GM21447 (cell line): ENCODE results near the gene CCN5.

ENCODE experiments used
- ATAC-seq: cut with Tn5 transposase; IDR thresholded peaks from one replicate; pipeline ENCODE4 v1.9.1; 2021; ENCODE audit not compliant: unreplicated experiment

Gene CCN5

DNA sequence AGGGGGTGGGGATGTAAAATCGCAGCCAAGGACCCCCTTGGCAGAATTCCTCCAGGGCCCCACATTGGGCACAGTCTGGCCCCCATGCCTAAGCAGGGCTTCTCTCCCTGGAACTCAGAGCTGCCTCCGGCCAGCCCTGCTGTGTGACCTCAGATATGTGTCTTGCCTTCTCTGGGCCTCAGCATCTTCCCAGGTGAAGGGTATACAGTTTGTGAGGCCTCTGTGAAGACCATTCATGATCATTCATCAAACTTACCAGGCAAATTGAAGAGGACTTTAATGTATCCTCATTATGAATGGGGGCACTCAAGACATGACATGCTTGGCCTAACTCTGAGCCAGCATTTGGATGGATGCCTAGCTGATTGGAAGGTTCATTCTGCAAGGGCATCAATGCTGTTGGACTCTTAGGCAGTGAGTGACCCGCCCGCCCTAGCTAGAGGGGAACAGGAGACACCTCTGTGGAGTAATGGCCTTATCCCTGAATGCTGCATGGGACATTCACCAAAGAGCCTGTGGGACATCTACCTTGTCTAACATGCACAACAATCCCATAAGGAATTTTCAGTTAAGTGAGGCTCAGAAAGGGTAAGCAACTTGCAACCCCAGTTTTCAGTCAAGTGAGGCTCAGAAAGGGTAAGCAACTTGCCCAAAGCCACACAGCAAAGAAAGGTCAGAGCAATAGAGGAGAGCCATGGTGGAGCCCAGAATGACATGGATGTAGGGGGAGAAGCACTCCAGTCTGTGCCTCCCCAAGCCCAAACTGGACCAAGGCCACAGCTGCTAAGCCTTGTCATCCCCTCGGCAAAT, 535 bp downstream of the CCN5 start:
- no peak for ATAC-seq

DNA sequence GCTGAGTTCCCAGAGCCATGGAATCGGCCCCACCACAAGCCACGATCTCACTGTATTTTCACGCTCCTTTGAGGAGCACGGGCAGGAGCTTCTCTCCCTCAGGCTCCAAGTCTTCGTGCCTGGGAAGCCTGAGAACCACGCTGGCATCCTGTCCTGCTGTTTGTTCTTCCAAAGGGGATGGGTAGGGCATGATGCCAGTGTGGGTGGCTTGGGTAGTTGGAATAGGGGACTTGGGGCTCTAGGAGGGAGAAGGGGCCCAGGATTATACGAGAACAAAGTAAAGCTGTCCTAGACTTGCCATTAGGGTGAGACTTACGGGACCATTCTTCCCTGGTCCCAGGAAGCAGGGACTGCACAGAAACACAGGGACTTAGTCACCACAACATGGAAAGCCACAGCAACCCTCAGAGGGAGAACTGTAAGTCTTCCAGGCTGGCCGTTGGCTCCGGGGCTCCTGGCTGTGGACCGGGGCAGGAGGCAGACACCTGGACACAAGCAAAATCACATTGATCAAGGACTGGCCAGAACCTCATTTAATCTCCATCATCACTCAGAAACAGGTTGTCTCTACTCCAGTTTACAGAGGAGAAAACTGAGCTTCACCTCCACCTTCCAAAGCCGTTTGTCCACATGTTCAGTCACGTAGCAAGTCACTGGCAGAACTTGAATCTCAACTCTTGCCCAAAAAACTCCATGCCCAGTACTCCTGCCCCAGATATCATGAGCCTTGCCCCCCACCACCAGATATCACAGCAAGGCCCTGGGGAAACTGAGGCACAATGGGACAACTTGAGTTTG, 1.3 kb downstream of the CCN5 start:
- no peak for ATAC-seq

DNA sequence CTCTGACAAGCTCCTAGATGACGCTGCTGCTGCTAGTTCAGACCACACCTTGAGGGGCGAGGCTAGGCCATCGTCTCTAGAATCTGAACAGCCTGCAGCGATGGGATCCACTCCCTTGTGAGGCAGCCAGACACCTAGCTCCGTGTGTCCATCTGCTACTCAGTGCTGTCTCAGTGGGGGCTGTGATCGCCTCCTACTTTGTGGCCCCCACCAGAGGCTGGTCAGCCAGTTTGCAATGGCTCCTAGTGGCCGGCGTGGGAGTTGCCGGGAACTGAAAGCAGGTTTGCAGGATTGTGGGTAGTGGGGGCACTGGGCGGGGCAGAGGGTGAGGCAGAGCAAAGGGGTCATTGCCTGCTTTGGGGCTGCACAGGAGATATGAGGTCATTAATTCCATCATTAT, 2.8 kb downstream of the CCN5 start:
- no peak for ATAC-seq

DNA sequence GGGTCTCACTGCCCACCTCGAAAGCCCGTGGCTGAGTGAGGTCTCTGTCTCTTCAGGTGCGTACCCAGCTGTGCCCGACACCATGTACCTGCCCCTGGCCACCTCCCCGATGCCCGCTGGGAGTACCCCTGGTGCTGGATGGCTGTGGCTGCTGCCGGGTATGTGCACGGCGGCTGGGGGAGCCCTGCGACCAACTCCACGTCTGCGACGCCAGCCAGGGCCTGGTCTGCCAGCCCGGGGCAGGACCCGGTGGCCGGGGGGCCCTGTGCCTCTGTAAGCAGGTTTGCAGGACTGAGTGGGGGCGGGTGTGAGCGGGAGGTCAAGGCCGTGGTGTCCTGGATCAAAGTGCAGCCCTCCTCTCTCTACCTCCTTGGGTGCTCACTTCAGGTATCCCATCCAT, 4.7 kb downstream of the CCN5 start:
- no peak for ATAC-seq

DNA sequence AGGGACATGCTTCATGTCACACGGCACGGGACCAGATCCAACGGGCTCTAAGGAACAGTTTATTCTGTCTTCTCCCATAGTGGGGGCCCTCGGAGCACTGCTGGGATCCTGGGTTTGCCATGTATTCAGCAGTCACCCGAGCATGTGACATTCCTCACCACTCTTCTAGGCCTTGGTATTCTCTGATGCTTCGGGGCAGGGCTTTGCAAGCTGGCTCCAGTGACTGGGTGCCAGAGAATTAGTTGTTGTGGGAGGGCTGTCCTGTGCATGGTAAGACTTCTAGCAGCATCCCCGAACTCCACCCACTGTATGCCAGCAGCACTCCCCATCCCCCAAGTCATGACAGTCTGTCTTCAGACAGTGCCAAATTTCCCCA, 5.4 kb downstream of the CCN5 start:
- no peak for ATAC-seq

DNA sequence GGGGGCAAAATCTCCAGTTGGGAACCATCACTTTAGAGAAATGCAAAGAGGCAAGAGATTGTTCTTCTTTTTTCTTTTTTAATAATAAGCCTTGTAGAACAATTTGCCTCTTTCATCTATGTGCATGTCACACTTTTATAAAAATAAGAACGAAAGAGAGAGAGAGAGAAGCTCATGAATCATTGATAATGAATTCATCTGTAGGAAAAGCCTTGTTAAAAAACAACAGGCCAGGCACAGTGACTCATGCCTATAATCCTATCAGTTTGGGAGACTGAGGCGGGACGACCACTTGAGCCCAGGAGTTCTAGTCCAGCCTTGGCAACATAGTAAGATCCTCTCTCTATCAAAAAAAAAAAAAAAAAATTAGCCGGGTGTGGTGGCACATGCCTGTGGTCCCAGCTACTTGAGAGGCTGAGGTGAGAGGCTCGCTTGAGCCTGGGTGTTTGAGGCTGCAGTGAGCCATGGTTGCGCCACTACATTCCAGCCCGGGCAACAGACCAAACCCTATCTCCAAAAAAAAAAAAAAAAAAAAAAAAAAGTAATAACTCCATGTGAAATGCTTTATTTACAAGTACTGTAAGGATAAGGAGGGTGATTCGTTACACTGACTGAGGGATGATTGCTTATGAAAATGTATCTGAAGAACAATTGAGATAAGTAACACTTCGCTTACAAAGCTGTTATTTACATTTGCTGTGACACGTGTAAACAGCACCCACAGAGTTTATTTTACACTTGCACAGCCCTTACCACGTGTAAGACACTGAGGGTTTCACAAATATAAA, 6.0 kb downstream of the CCN5 start:
- no peak for ATAC-seq

DNA sequence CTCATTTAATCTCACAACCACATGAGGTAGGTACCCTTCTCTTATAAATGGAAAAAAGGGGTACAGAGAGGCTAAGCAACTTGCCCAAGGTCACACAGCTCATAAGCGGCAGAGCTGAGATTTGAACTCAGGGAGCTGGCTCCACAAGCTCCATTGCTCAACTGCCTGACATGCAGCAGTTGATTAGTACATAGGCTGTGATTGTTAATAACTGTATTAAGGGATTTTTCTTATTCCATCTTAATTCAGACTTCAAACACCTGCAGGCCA, 6.6 kb downstream of the CCN5 start:
- ATAC-seq = no peak

DNA sequence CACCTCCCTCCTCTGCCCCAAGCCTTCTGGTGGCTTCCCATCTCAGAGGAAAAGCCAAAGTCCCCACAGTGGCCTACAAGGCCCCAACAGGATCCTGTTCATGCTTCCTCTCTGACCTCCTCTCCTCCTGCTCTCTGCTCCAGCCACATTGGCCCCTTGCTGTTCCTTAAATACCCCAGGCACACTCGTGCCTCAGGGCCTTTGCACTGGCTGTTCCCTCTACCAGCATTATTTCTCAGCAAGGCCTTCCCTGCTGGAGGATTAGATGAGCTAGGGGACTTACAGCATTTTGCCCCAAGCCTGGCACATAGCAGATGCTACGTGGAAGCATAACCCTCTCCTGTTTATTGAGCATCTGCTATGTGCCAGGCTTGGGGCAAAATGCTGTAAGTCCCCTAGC, 7.8 kb downstream of the CCN5 start:
- ATAC-seq = no peak

DNA sequence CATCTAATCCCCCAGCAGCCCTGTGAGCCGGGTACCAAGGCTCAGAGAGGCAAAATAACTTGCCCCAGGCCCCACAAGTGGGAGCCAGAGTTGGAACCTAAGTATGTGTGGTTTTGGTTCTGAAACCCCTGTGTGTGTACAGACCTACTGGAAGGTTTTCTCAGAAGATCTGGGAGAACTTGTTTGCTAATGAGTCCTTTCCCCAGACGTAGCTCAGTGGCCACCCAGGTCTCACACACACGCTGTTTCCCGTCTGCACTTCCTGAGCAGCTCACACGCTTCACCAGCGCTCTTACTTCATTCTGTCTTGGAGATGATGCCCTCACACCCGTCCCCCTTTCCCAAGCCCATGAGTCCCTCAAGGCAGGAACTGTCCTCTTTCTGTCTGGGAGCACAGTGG, 8.2 kb downstream of the CCN5 start:
- no peak for ATAC-seq

DNA sequence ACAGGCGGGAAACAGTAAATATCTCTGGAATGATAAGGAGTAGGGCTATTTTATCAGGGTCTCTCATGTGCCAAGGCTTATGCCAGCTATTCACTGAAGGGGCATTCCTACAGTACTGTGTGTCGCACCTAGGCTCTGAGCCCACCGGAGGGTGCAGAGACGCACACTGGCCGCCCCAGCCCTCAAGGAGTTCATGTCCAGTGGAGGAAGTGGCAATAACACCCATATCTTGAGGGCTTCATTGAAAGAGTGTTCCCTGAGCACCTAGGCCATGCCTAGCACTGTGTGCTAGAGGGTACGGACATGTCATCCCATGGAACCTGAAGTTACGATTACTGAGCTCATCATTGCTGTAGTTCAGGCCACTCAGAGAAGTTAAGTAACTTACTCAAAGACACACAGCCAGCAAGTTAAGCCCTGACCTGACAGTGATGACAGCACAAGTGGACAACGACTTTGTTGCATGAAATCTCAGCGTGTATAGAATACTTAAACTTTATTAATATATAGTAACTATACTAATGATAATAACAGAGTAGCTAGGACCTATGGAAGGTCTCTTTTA, 8.7 kb downstream of the CCN5 start:
- no peak for ATAC-seq

DNA sequence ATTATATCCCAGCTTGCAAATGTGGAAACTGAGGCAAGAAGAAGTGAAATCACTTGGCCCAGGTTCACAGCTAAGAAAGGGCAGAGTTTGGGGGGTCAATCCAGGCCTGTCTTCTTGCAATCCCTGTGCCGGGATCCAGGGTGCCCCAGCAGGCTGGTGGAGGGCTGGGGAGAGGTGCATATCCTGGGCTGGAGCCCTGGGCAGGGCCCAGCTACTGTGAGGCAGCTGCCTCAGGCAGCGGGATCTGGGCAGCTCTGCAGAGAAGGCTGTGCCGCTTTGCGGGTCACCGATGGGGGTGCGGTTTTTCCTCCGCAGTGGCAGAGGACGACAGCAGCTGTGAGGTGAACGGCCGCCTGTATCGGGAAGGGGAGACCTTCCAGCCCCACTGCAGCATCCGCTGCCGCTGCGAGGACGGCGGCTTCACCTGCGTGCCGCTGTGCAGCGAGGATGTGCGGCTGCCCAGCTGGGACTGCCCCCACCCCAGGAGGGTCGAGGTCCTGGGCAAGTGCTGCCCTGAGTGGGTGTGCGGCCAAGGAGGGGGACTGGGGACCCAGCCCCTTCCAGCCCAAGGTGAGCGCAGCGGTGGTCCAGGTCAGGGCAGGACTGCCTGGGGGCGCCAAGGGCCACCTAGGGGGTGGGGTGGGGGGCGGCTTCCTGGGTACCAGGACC, 9.4 kb downstream of the CCN5 start:
- ATAC-seq = no peak

DNA sequence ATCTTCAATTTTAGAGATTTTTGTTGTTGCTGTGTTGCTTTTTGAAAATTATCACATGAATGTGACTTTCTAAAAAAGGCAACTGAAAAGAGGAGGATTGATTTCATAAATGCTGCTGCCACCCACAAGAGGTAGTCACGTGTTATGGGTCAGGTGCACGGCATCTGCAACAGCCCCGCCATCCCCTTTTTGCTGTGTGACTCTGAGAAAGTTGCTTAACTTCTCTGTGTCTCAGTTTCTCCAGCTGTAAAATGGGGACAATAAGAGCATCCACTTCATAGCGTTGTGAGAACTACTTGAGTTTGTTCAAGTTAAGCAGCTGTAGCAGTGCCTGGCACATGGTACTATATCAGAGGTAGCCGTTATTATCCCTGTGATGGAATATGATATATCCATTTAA, 10.7 kb downstream of the CCN5 start:
- no peak for ATAC-seq

DNA sequence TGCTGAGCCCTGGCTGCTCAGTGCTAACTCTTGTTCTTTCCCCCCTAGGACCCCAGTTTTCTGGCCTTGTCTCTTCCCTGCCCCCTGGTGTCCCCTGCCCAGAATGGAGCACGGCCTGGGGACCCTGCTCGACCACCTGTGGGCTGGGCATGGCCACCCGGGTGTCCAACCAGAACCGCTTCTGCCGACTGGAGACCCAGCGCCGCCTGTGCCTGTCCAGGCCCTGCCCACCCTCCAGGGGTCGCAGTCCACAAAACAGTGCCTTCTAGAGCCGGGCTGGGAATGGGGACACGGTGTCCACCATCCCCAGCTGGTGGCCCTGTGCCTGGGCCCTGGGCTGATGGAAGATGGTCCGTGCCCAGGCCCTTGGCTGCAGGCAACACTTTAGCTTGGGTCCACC, 11.9 kb downstream of the CCN5 start:
- no peak for ATAC-seq

DNA sequence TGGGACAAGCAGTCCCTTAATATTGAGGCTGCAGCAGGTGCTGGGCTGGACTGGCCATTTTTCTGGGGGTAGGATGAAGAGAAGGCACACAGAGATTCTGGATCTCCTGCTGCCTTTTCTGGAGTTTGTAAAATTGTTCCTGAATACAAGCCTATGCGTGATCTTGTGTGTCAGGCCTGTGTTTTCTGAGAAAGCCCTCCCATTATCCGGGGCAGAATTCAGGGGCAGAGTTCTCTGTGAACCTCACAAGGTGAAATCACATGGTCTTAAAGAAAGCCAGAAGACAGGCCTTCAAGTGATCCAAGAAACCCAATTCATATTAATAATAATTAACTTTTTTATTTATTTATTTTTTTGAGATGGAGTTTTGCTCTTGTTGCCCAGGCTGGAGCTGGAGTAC, 12.5 kb downstream of the CCN5 start:
- ATAC-seq = no peak

DNA sequence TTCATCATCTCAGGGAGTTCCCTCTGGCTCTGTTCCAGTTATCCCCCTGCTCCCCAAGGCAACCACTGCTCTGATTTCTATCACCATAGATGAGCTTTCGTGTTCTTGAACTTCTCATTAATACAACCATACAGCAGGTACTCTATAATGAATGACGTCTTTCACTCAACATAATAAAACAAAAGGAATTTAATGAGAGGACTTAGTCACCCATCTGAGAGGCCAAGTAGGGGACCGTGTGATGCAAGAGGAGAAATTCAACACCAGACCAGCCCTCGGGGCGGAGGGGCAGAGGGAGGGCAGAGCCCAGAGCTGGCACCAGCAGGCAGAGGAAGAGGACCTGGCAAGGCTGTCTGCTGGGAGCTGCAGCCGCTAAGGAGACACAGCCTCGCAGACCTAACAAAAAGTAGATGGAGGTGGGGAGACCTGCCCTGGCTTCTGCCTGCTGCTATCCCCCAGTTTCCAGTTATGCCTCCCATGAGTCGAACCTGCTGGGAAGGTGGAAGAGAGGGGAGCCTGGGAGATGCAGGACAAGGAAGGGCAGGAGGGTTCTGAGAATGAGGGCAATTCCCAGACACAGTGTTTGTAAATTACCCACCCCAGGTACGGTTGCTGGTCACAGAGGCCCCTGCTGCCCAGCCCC, 13.8 kb downstream of the CCN5 start:
- ATAC-seq = no peak

DNA sequence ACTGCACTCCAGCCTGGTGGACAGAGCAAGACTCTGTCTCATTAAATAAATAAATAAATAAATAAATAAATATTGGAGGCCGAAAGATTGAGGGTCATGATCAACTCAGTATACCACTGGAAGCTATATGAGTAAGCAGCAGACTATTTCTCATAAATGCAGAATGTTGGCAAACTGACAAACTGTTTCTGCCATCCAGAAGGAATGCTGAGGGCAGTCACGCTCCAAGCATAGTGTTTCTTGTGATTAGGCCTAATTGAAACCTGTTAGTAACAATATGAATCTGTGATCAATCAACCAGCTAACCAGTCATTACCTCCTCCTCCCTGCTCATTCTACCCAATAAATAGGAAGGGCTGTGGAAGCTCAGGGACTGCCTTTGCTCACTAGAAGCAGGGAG, 15.3 kb downstream of the CCN5 start:
- ATAC-seq = no peak

DNA sequence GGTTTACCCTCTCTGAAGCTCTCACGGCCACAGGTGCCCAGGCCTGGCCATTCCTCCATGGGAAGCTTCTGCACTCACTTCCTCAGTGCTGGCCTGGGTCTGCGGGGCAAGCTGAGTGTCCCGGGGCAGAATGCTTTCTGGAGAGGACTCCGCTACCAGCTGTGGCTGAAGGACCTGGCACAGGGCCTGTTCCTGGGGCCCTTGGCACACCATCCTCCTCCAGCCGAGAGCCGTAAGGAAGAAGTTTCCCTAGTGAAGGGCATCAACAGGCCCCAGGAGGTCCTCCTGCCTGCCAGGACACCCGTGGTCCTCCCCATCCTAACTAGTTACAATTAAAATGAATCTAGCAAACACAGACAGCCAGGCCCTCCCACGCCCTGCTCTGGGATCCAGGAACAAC, 16.5 kb downstream of the CCN5 start:
- ATAC-seq = no peak

DNA sequence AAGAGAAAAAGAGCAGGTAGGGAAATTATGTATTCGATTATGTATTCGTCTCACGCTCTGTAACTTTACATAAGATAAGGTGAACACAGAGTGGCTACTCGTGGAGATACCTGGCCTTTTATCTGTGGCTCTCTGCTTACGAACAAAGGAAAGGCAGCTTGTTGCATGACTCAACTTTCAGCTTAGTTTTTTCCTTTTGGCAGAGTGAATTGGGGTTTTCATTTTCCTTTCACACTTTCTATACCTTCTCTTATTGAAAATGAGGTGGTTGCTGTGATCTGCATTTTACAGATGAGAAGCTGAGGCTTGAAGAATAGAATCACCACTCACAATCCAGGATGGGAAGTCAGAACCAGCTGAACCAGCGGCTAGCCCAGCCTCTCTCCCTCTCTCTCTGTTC, 17.2 kb downstream of the CCN5 start:
- ATAC-seq = no peak

DNA sequence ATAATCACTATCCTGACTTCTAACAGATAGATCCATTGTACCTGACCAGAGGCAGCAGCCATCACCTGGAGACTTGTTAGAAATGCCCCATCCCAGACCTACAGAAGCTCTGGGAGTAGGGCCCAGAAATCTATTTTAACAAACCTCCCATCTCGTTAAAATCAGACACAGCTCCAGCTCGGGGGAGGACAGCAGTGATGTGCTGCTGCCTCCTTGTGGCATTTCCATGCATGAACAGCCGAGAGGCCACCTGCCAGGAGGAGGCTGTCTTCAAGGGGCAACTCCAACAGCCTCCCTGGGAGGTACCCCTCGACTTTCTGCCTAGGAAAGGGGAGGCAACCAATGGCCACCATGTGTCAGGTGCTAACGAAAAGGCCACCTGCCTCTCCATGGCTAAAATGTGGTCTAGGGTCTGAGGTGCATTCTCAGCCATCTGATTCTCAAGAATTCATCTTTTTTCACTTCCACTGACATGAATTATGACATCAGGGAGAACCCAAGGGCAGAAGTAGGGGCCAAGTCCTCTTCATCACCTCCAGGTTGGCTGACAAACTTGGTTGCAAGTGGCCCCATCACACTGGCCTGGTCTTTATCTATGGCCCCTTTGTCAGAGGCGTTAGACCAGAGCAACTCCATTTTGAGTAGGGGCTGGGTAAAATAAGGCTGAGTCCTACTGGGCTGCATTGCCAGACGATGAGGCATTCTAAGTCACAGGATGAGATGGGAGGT, 18.3 kb downstream of the CCN5 start:
- no peak for ATAC-seq

DNA sequence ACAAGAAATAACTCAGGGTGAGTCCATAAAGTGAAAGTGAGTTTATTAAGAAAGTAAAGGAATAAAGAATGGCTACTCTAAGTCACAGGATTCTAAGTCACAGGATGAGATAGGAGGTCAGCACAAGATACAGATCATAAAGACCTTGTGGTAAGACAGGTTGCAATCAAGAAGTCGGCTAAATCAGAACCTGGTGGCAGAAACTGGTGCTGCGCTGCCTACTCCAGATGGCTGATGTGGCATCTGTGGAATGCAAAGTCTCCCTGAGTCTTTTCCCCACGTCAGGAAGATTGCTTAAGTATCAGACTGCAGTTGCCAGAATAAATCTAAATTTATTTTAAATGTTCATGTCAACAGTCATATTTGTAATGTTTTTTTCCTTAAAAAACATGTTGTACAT, 19.8 kb downstream of the CCN5 start:
- no peak for ATAC-seq
